GM12891 (cell line): ENCODE data around the gene FOXA3.

ENCODE experiments used
- POLR2A ChIP-seq: IDR thresholded peaks from 2 replicates; pipeline ENCODE4 v1.6.1; 2011; ENCODE audit warnings: low read depth, low read length, control low read depth
- POLR2AphosphoS5 ChIP-seq: IDR thresholded peaks from 2 replicates; pipeline ENCODE4 v1.6.1; 2011; ENCODE audit warnings: low read depth, low read length, control low read depth
- POU2F2 ChIP-seq: IDR thresholded peaks from 2 replicates; pipeline ENCODE4 v1.6.1; 2011; ENCODE audit warnings: low read depth, mild to moderate bottlenecking, control low read depth, low read length, moderate library complexity

DNA sequence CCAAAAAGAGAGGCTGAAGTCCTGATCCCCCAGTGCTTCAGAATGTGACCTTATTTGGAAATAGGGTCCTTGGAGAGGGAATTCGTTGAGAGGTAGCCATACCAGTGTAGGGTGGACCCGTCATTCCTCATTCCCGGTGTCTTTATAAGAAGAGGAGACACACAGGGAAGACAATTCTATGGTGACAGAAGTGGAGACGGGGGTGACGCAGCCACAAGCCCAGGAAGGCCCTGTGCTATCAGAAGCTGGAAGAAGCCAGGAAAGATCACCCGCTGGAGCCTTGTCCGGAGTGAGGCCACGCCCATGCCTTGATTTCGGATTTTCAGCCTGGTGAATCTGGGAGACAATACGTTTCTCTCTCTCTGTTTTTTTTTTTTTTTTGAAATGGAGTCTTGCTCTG lies 40.9 kb downstream of the FOXA3 start:
- TF ChIP-seq POLR2A (no peak), POLR2AphosphoS5 (no peak), POU2F2 (no peak)
